H1 (cell line): ENCODE measurements around the gene NPHP3. TPM values are rescaled to one million over a fixed set of nuclear protein-coding genes. Genes with fewer than 3 reads are reported as not detected.

Source experiments
- EGR1 ChIP-seq: IDR thresholded peaks from 2 replicates; pipeline ENCODE4 v1.6.1; 2011; ENCODE audit warnings: low read depth, low read length, borderline replicate concordance
- EZH2 ChIP-seq: fragments of 200-600 bp; sonication (generic); IDR thresholded peaks from 2 replicates; pipeline ENCODE4 v1.7.1; 2012; ENCODE audit warnings: low read depth, mild to moderate bottlenecking, moderate library complexity, low read length, inconsistent platforms; ENCODE audit not compliant: severe bottlenecking
- POLR2A ChIP-seq, 2 experiments: IDR thresholded peaks; 1 replicate in 1 of 2; 2 replicates in 1 of 2; pipeline ENCODE4 v1.6.1; 2011; ENCODE audit warnings: low read depth in 2 of 2, low read length in 2 of 2, mild to moderate bottlenecking in 2 of 2; ENCODE audit errors: control extremely low read depth in 1 of 2
- POLR2AphosphoS5 ChIP-seq: IDR thresholded peaks from 2 replicates; pipeline ENCODE4 v1.6.1; 2011; ENCODE audit warnings: low read depth, low read length
- SIN3A ChIP-seq, 2 experiments: IDR thresholded peaks in 1 of 2; conservative IDR thresholded peaks in 1 of 2; 2 replicates each; pipeline ENCODE4 v1.6.1; 2011 to 2012; ENCODE audit warnings: low read length in 2 of 2, improper control_type of control experiment in 1 of 2, low read depth in 1 of 2, mild to moderate bottlenecking in 1 of 2
- SRF ChIP-seq: IDR thresholded peaks from 2 replicates; pipeline ENCODE4 v1.6.1; 2011; ENCODE audit warnings: mild to moderate bottlenecking, low read depth, low read length, moderate library complexity
- polyA plus RNA-seq, 7 experiments: library from polyadenylated mRNA; depleted of rRNA in 3 of 7; stranded (reverse) in 5 of 7; unstranded in 2 of 7; fragments of >200 nt in 5 of 7; fragments of 200-250 nt in 2 of 7; gene quantifications; 1 replicate in 5 of 7; 2 replicates in 1 of 7; 4 replicates in 1 of 7; pipeline versions ENCODE4 v1.2.1 to v1.2.3, GENCODE V29; 2011 to 2013; ENCODE audit warnings: missing spikeins in 2 of 7, mixed read lengths in 2 of 7
- total RNA-seq: library from RNA; stranded (reverse); fragmentation: NEBNext Ultra II Directional; extraction: Animal tissue kit (Norgen Biotek cat#: 25700); gene quantifications from 2 replicates; pipeline ENCODE4 v1.2.1, GENCODE V29; 2021

NPHP3 gene
- total and polyA plus RNA-seq, 2 of the 8 experiments (the other 6 are each of a cell fraction or from before 2014, with no cell fraction given) = 6.8 to 14.8 TPM

DNA sequence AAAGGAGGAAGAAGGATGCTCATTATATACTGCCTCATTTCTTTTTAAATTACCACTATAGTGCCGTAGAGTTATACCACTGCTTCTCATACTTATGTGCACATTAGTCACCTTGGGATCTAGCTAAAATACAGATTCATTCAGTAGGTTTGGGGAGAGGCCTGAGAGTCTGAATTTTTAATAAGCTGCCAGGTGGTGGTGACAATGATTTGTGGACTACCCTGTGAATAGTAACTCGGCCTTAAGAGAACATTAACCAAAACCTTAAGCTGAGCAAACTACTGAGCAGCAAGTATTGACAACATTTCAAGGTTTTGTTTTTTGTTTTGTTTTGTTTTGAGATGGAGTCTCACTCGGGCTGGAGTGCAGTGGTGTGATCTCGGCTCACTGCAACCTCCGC is 42.3 kb downstream of the NPHP3 start (continued):
- TF ChIP-seq EGR1 (no peak), POLR2A (IDR thresholded peaks at IDR 0.05; ENCODE audit: control extremely low read depth in 1 of 2, low read depth in 2 of 2, low read length in 2 of 2) (no peak), SIN3A (conservative IDR thresholded peaks at IDR 0.05 in 1 of 2, IDR thresholded peaks at IDR 0.05 in 1 of 2; ENCODE audit: low read depth in 1 of 2, low read length in 2 of 2) (no peak), SRF (no peak), EZH2 (no peak), POLR2AphosphoS5 (no peak)
